AG04450 (cell line): ENCODE data around the gene CAV2. TPM values are rescaled to one million over a fixed set of nuclear protein-coding genes. Genes with fewer than 3 reads are reported as not detected.

Source experiments
- CTCF ChIA-PET: fragments of 300-600, 350-600 bp; formaldehyde crosslinking; extraction: SDS; loops from one replicate; lab custom pipeline; 2022; ENCODE audit warnings: antibody characterized with exemption, inconsistent platforms; lab: Charles Lee
- POLR2A ChIA-PET: fragments of 350-600 bp; formaldehyde crosslinking; extraction: SDS; loops from one replicate; lab custom pipeline; 2021; ENCODE audit warnings: antibody characterized with exemption, inconsistent platforms; lab: Yijun Ruan, JAX
- DNase-seq: peaks from one replicate; pipeline ENCODE4 v3.0.0-alpha.2; 2011; ENCODE audit warnings: low read depth, low spot score
- H3K27ac ChIP-seq: one replicate; pipeline ENCODE4 v1.5.1; 2012; ENCODE audit warnings: low read depth, low read length, control low read depth
- H3K27me3 ChIP-seq: one replicate; pipeline ENCODE4 v1.6.0; 2012; ENCODE audit warnings: low read length; ENCODE audit not compliant: control insufficient read depth, insufficient read depth
- H3K4me3 ChIP-seq: 2 replicates; pipeline ENCODE4 v1.5.1; 2011; ENCODE audit warnings: mild to moderate bottlenecking, low read depth, low read length, control low read depth
- H3K9me3 ChIP-seq: 2 replicates; pipeline ENCODE4 v1.5.1; 2012; ENCODE audit warnings: low read length; ENCODE audit not compliant: control insufficient read depth, insufficient read depth
- CTCF ChIP-seq: IDR thresholded peaks from 2 replicates; pipeline ENCODE4 v1.5.1; 2011; ENCODE audit warnings: low read depth, low read length, control low read depth, inconsistent platforms
- polyA plus RNA-seq: library from polyadenylated mRNA; depleted of rRNA; stranded (reverse); fragments of >200 nt; gene quantifications from 2 replicates; pipeline ENCODE4 v1.2.3, GENCODE V29; 2011

CAV2 gene
- polyA plus RNA-seq, 1 experiment: 265 TPM

- CTCF ChIA-PET: interaction anchor here (1.0 to 6.4 kb wide), 8 partner anchors 19 to 283 kb away, joined by 4 to 110 read pairs (median 10); no protein-coding TSS in a partner anchor
Measured at GRCh38 chr7:116524609-116525297, 25.2 kb downstream of the CAV2 start, which contains the start of gene CAV1. CAV1 (plus strand) TSS chr7:116525036; CDS start chr7:116525063, 27 bp downstream.

GRCh38 chr7:116525298-116525912 lies 25.9 kb downstream of the CAV2 start:
- no peak for TF ChIP-seq CTCF
- CTCF ChIA-PET: interaction anchor here (0.9 to 6.4 kb wide), 30 partner anchors 10 to 387 kb away, joined by 3 to 110 read pairs (median 6); partner anchors contain the start of gene MET

More at GRCh38 chr7:116524609-116525297, 25.2 kb downstream of the CAV2 start, which contains the start of gene CAV1:
- Histone ChIP-seq H3K4me3 (peak within 1 kb of the TSS; percentile 97), H3K9me3 (no peaks in the 10 kb centered on the region; the same call in 1 of the 2 replicates), H3K27me3 (no peaks in the 10 kb centered on the region), H3K27ac (peak within 1 kb of the TSS; percentile 98)
- DNase-seq: peak; percentile 81
- POLR2A ChIA-PET: interaction anchor here (1.8 kb wide), 2 partner anchors 17 to 253 kb away, joined by 8 to 14 read pairs; no protein-coding TSS in a partner anchor
- TF ChIP-seq CTCF: peak; percentile 23; the same call in 1 of the 2 replicates

GRCh38 chr7:116525913-116526861 lies 26.6 kb downstream of the CAV2 start:
- POLR2A ChIA-PET: interaction anchor here (0.6 to 1.8 kb wide), 17 partner anchors 16 to 337 kb away, joined by 3 to 18 read pairs (median 4); no protein-coding TSS in a partner anchor
- H3K27me3 ChIP-seq: no peaks in the 10 kb centered on the region
- CTCF ChIA-PET: interaction anchor here (0.6 to 6.4 kb wide), 61 partner anchors 10 to 388 kb away, joined by 3 to 110 read pairs (median 4); partner anchors contain the start of genes CAV2 and MET
- no peaks in the 10 kb centered on the region; the same call in 1 of the 2 replicates for H3K9me3 ChIP-seq
- peak overlapping the region; percentile 98 for H3K27ac ChIP-seq
- peak; percentile 64 for DNase-seq
- TF ChIP-seq CTCF: peak; percentile 51
- peak overlapping the region; percentile 97 for H3K4me3 ChIP-seq

More at GRCh38 chr7:116525298-116525912, 25.9 kb downstream of the CAV2 start:
- Histone ChIP-seq H3K27ac (peak overlapping the region; percentile 98), H3K9me3 (no peaks in the 10 kb centered on the region; the same call in 1 of the 2 replicates), H3K4me3 (peak overlapping the region; percentile 97), H3K27me3 (no peaks in the 10 kb centered on the region)
- no peak for DNase-seq
- POLR2A ChIA-PET: interaction anchor here (0.6 to 1.8 kb wide), 8 partner anchors 17 to 338 kb away, joined by 3 to 18 read pairs (median 7); no protein-coding TSS in a partner anchor

GRCh38 chr7:116526897-116527296 lies 27.4 kb downstream of the CAV2 start:
- no peak for TF ChIP-seq CTCF
- Histone ChIP-seq H3K27ac (peak overlapping the region; percentile 72), H3K27me3 (no peaks in the 10 kb centered on the region), H3K4me3 (peak overlapping the region; percentile 97), H3K9me3 (no peaks in the 10 kb centered on the region; the same call in 1 of the 2 replicates)
- POLR2A ChIA-PET: interaction anchor here (0.6 to 1.8 kb wide), 10 partner anchors 15 to 267 kb away, joined by 3 to 18 read pairs (median 8); no protein-coding TSS in a partner anchor
- CTCF ChIA-PET: interaction anchor here (0.7 to 6.4 kb wide), 37 partner anchors 9 to 388 kb away, joined by 3 to 110 read pairs (median 6); no protein-coding TSS in a partner anchor
- DNase-seq: no peak
